Thoracic aorta (tissue), 2 donors: ENCODE measurements around the gene MALL. TPM values are rescaled to one million over a fixed set of nuclear protein-coding genes. Genes with fewer than 3 reads are reported as not detected.
A peak's percentile ranks its signal among the peaks of the same experiment; 100 is the strongest.

Experiments used
- ATAC-seq: fragments of 150-250 bp; one replicate; pipeline ENCODE4 v1.8.0; 2017; ENCODE audit warnings: low read depth; ENCODE audit not compliant: insufficient number of reproducible peaks, low FRiP score
- DNase-seq: peaks from one replicate; pipeline ENCODE4 v3.0.0-alpha.2; 2020; ENCODE audit warnings: low spot score
- H3K27ac ChIP-seq, 2 donors: fragments of 200-600 bp; sonication (generic); 1 replicate in 1 of 2; 2 replicates in 1 of 2; pipeline ENCODE4 v1.5.1; 2016; ENCODE audit warnings: mild to moderate bottlenecking in 2 of 2, moderate library complexity in 2 of 2
- H3K27me3 ChIP-seq: fragments of 200-600 bp; sonication (generic); replicated peaks from 2 replicates; pipeline ENCODE4 v1.6.0; 2016; ENCODE audit warnings: mild to moderate bottlenecking; ENCODE audit not compliant: insufficient read depth
- H3K36me3 ChIP-seq: fragments of 200-600 bp; sonication (generic); one replicate; pipeline ENCODE4 v1.5.1; 2016
- H3K4me1 ChIP-seq, 2 donors: fragments of 200-600 bp; sonication (generic); 1 replicate in 1 of 2; 2 replicates in 1 of 2; pipeline versions ENCODE4 v1.5.1 to v1.6.0; 2016; ENCODE audit warnings: low read depth in 2 of 2, mild to moderate bottlenecking in 1 of 2; ENCODE audit not compliant: control insufficient read depth in 1 of 2
- H3K4me3 ChIP-seq: fragments of 200-600 bp; sonication (generic); 2 replicates; pipeline ENCODE4 v1.5.1; 2016; ENCODE audit warnings: mild to moderate bottlenecking
- H3K9me3 ChIP-seq: fragments of 200-600 bp; sonication (generic); 2 replicates; pipeline ENCODE4 v1.5.1; 2016
- CTCF ChIP-seq: fragments of 200-600 bp; sonication (generic); IDR thresholded peaks from one replicate; pipeline ENCODE4 v1.5.1; 2019; ENCODE audit warnings: antibody characterized with exemption
- total RNA-seq, 2 donors: library from RNA; depleted of rRNA; stranded (reverse); fragments of >200 nt; gene quantifications; one replicate each; pipeline versions ENCODE4 v1.1.0 to v1.2.3, GENCODE V29; 2016

MALL gene
- total RNA-seq, 2 donors from 2014 or later = 25.3 to 27.6 TPM

- DNase-seq (no peak), ATAC-seq (no peak)
- Histone ChIP-seq H3K4me3 (no peak overlapping the region), H3K36me3 (no peaks in the 10 kb centered on the region), H3K4me1 (no peaks in the 10 kb centered on the region), H3K9me3 (peaks cover 6% of the 10 kb centered on the region), H3K27me3 (no peaks in the 10 kb centered on the region), H3K27ac (no peak overlapping the region)
- no peak for TF ChIP-seq CTCF
These were observed 18.4 kb upstream of the MALL start for GRCh38 chr2:110134025-110134424.

- Histone ChIP-seq H3K9me3 (peaks cover 6% of the 10 kb centered on the region), H3K27me3 (no peaks in the 10 kb centered on the region), H3K4me3 (no peak overlapping the region), H3K4me1 (peaks cover 0 to 3% of the 10 kb centered on the region in 2 donors), H3K36me3 (no peaks in the 10 kb centered on the region), H3K27ac (no peak overlapping the region)
- TF ChIP-seq CTCF = no peak
- DNase-seq = no peak
- no peak for ATAC-seq
These were observed 15.5 kb upstream of the MALL start for GRCh38 chr2:110131166-110131565.

- DNase-seq (no peak), ATAC-seq (no peak)
- Histone ChIP-seq H3K27me3 (no peaks in the 10 kb centered on the region), H3K4me3 (no peak overlapping the region), H3K36me3 (no peaks in the 10 kb centered on the region), H3K9me3 (peaks cover 6% of the 10 kb centered on the region), H3K27ac (no peak overlapping the region), H3K4me1 (peaks cover 0 to 6% of the 10 kb centered on the region in 2 donors)
- TF ChIP-seq CTCF = no peak
These were observed 15.1 kb upstream of the MALL start for GRCh38 chr2:110130757-110131156.

GRCh38 chr2:110126906-110127305 lies 11.3 kb upstream of the MALL start:
- no peaks in the 10 kb centered on the region for H3K36me3 ChIP-seq
- H3K27me3 ChIP-seq = no peaks in the 10 kb centered on the region
- no peak for ATAC-seq
- TF ChIP-seq CTCF = no peak
- H3K9me3 ChIP-seq = no peaks in the 10 kb centered on the region
- H3K4me1 ChIP-seq = peaks cover 0 to 14% of the 10 kb centered on the region in 2 donors
- no peak overlapping the region for H3K4me3 ChIP-seq
- H3K27ac ChIP-seq = no peak overlapping the region
- DNase-seq = no peak

- Histone ChIP-seq H3K36me3 (no peaks in the 10 kb centered on the region), H3K27me3 (no peaks in the 10 kb centered on the region), H3K4me1 (peaks cover 0 to 14% of the 10 kb centered on the region in 2 donors), H3K9me3 (no peaks in the 10 kb centered on the region), H3K4me3 (no peak overlapping the region), H3K27ac (peak overlapping the region in 1 of 2 donors; percentile 81)
- TF ChIP-seq CTCF = no peak
- no peak for DNase-seq
- ATAC-seq = no peak
These were observed 10.6 kb upstream of the MALL start for GRCh38 chr2:110126086-110126773.
